ENCODE data around the gene SPACA4.

Gene SPACA4

GRCh38 chr19:48634424-48635262 is 28.1 kb downstream of the SPACA4 start:
- peak; percentile 93 to 95 for DNase-seq (ENCODE audit: low read depth in 2 of 2)

- DNase-seq (ENCODE audit: low read depth in 2 of 2) = peak; percentile 57 to 74
Measured at GRCh38 chr19:48635263-48635965, 28.9 kb downstream of the SPACA4 start.

GRCh38 chr19:48635966-48636858 is 29.7 kb downstream of the SPACA4 start:
- no peak for DNase-seq (ENCODE audit: low read depth in 2 of 2)

- no peak for DNase-seq (ENCODE audit: low read depth in 2 of 2)
Measured at GRCh38 chr19:48636859-48637448, 30.4 kb downstream of the SPACA4 start, which contains the start of gene DBP. Gene DBP (minus strand): TSS chr19:48637379. CDS start chr19:48636994, 385 bp downstream.

GRCh38 chr19:48637449-48637947 is 31.0 kb downstream of the SPACA4 start:
- peak; percentile 97 to 98 for DNase-seq (ENCODE audit: low read depth in 2 of 2)

DNA sequence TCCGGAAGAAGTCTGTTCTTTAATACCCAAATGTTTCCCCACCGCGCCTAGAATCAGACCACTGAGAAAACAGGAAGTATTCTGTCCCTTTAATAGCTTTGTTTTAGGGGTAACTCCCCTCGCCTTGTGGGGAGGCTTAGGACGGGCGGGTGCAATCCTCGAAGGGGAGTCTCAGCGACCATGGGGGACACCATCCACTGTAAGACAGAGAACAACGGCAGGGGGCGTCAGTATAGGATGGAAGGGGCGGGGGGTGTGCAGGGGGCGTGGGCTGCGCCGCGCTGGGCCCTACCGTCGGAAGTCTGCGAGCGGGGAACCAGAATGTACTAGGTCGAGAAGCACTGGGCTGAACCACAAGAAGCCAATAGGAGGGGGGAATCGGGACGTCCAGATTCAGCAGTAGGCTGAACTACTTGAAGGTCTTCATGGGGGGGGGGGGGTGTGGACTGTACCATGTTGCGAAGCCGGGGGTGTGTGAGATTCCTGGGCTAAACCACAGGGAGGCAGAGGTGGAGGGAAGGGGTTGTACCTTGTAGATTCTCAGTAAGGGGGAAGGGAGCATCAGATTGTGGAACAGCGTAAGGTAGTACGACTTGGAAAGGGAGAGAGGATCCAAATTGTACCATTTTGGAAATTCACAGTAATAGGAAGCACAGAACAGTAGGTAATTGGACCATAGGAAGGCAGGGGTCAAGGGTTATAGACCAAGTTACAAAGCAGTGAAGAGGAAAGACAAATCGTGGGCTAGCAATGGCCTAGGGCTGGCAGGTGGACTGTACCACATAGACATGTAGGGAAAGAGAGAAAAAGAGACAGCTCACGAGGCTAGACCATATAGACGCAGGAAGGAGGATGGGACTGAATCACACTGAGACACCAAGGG is 31.6 kb downstream of the SPACA4 start:
- DNase-seq (ENCODE audit: low read depth in 2 of 2) = peak in 1 of 2 donors; percentile 62

- DNase-seq (ENCODE audit: low read depth in 2 of 2) = no peak
Measured at GRCh38 chr19:48638831-48639381, 32.4 kb downstream of the SPACA4 start.

GRCh38 chr19:48639483-48640375 is 33.2 kb downstream of the SPACA4 start:
- DNase-seq (ENCODE audit: low read depth in 2 of 2) = no peak

- DNase-seq (ENCODE audit: low read depth in 2 of 2) = no peak
Measured at GRCh38 chr19:48641850-48642249, 35.3 kb downstream of the SPACA4 start.

GRCh38 chr19:48642862-48643261 is 36.3 kb downstream of the SPACA4 start:
- DNase-seq (ENCODE audit: low read depth in 2 of 2) = no peak

DNA sequence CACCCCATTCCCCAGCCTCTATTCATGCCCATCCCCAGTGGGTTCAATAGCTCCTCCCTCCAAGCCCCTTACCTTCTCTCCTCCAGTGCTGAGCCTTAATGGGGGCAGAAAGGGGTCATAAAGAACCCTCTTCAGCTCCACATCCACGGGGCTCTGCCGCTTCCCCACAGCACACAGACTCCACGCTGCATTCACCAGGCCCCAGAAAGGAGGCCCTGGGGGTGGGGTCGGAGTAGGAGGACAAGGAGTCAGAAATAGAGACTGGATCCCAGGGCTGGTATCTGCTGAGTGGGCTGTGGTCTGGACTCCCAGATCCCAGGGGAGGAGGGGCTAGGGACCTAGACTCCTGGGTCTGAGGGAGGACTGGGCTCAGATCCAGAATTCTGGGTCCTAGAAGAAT is 37.8 kb downstream of the SPACA4 start:
- DNase-seq (ENCODE audit: low read depth in 2 of 2) = no peak

- peak; percentile 63 to 65 for DNase-seq (ENCODE audit: low read depth in 2 of 2)
Measured at GRCh38 chr19:48644839-48645619, 38.5 kb downstream of the SPACA4 start.

DNA sequence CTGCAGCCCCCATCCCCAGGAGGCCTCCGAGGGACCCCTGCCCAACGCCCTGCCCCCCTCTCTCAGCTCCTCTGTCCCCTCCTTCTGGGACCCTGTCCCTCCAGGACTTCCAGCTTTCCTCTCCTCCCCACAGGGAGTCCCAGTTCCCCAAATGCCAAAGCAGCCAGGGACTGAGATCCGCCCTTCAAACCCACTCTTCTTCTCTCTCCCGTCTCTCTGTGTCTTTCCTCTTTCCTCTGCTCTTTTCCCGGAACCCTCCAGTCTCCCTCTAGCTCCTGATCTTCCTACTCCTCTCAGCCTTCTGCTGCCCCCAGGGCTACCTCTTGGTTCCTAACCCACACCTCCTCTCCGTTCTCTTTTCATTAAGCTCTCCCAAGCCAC is 39.1 kb downstream of the SPACA4 start:
- DNase-seq (ENCODE audit: low read depth in 2 of 2) = no peak

DNA sequence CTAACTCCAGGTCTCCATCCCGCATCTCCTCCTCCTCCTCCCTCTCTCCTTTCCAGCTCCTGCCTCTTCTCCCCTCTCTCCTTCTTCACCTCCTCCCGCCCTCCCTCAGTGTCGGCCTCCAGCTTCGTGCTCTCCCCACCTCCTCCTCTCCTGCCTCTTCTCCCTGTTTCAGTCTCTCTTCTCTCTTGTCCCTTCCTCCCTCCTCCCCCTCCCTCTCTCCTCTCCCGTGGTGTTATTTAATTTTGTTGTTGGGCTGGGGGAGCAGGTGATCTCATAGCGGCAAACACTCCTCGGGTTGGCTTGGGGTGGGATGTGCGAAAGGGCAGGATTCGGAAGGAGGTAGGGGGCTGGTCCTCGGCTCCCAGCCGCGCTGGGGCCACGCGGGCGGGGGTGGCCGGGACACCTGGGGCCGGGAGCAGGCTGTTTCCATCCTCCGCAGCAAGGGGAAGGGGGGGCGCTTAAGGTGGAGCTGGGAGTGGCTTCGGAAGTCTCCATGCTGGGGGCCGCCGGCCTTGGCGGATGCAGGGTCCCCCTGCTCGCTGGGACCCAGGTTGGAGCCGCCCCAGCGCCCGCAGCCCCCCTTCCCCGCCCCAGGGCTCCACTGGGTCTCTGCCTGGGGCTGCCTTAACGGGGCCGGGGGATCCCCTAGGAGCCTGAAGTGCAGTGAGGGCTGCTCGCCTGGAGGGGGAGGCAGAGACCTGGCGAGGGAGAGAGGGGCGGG is 39.6 kb downstream of the SPACA4 start, which contains the start of gene CA11:
Gene CA11, minus strand, starts transcription at position 187 of the 721 bp plus-strand sequence. CDS start 555 bp downstream, outside the sequence.
- peak; percentile 88 for DNase-seq (ENCODE audit: low read depth in 2 of 2)

DNA sequence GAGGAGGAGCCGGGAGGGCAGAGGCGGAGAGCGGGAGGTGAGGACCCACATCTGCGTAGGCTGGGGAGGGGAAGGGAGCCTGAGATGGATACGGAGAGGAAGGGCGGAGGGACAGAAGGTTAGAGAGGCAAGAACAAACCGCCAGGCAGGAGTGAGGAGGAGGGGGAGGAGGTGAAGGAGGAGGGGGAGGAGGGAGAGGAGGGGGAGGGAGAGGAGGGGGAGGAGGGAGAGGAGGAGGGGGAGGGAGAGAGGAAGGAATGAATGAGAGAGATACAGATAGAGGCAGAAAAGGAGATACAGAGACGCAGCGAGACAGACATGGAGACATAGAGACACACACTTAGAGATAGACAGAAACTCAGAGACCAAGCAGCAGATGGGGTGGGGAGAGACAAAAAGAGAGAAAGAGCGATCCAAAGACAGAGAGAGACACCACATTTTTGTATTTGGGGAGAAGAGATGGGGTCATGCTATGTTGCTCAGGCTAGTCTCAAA is 40.2 kb downstream of the SPACA4 start:
- DNase-seq (ENCODE audit: low read depth in 2 of 2) = no peak

- DNase-seq (ENCODE audit: low read depth in 2 of 2) = no peak
Measured at GRCh38 chr19:48648134-48648533, 41.6 kb downstream of the SPACA4 start.

Measured in stimulated activated CD4-positive, alpha-beta T cell treated with anti-CD3 and anti-CD28 coated beads, Interleukin-4, amount 100 ng/mL, for 48 hours (primary cell).